Activated B cell treated with CpG ODN at 0.5 μM for 24 hours (primary cell): ENCODE results near the gene PFKFB1. TPM values are rescaled to one million over a fixed set of nuclear protein-coding genes. Genes with fewer than 3 reads are reported as not detected.

Experiments
- ATAC-seq: fragments of 200-7000 bp; cut with Tn5 transposase; one replicate; pipeline ENCODE4 v1.10.0; 2021; ENCODE audit warnings: low read depth, mild to moderate bottlenecking, moderate library complexity
- CTCF ChIA-PET: fragments of 350-600 bp; sonication (Branson Sonifier 250); formaldehyde crosslinking; loops from one replicate; lab custom pipeline; 2021; ENCODE audit warnings: antibody characterized with exemption; lab: Charles Lee
- POLR2A ChIA-PET: fragments of 350-600 bp; sonication (Branson Sonifier 250); formaldehyde crosslinking; loops from one replicate; lab custom pipeline; 2021; ENCODE audit warnings: antibody characterized with exemption; lab: Charles Lee
- DNase-seq: peaks from one replicate; pipeline ENCODE4 v3.0.0; 2022
- H3K27ac Mint-ChIP-seq: one replicate; pipeline ENCODE4 v1.8.0; 2020; ENCODE audit warnings: mixed read lengths
- H3K27me3 Mint-ChIP-seq: one replicate; pipeline ENCODE4 v1.8.0; 2021; ENCODE audit warnings: mixed read lengths
- H3K36me3 Mint-ChIP-seq: one replicate; pipeline ENCODE4 v1.8.0; 2021; ENCODE audit warnings: low read depth, mixed read lengths
- H3K4me1 Mint-ChIP-seq: one replicate; pipeline ENCODE4 v1.8.0; 2021; ENCODE audit warnings: mixed read lengths
- H3K4me3 Mint-ChIP-seq: one replicate; pipeline ENCODE4 v1.8.0; 2020; ENCODE audit warnings: mild to moderate bottlenecking, mixed read lengths
- H3K9me3 Mint-ChIP-seq: one replicate; pipeline ENCODE4 v1.8.0; 2020; ENCODE audit warnings: mixed read lengths
- intact Hi-C: fragments of 100-400 bp; cut with micrococcal nuclease; formaldehyde crosslinking; loops from one replicate; pipeline ENCODE4 v1.15.1; 2024
- total RNA-seq: library from RNA; stranded (reverse); gene quantifications from 2 replicates; pipeline ENCODE4 v1.2.3, GENCODE V29; 2022
- TF ChIP-seq, protein P1 (sequence below): fragments of 200-600 bp; IDR thresholded peaks from one replicate; pipeline ENCODE4 v1.8.0; 2022; ENCODE audit warnings: antibody characterized with exemption, mild to moderate bottlenecking

PFKFB1 gene
- total RNA-seq, 1 donor from 2014 or later: 0.73 TPM

DNA sequence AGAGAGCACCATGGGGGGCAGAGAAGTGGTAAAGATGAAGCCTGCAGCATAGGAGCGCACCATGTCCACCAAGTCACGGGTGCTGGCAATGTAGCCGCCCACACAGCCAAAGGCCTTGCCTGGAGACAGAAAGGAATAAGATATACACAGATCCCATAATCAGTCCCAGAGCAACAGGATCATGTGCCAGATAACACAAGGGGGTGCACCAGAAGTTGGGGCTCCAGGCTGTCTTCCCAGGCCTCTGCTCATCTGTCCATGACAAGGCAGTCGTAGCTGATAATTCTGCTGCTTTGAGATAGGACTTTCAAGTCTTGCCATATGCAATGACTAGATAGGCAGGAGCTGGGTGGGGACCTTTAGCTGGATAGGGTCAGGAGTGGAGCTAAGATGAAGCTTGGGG is 20.9 kb upstream of the PFKFB1 start:
- POLR2A ChIA-PET: no interaction called here
- Mint-ChIP-seq H3K4me3 (no peak overlapping the region), H3K36me3 (no peaks in the 10 kb centered on the region), H3K27ac (no peak overlapping the region), H3K27me3 (no peaks in the 10 kb centered on the region), H3K9me3 (no peaks in the 10 kb centered on the region), H3K4me1 (no peaks in the 10 kb centered on the region)
- no peak for DNase-seq
- intact Hi-C loops: no loop called here
- ATAC-seq: no peak
- CTCF ChIA-PET: no interaction called here
- TF ChIP-seq, protein P1, sequence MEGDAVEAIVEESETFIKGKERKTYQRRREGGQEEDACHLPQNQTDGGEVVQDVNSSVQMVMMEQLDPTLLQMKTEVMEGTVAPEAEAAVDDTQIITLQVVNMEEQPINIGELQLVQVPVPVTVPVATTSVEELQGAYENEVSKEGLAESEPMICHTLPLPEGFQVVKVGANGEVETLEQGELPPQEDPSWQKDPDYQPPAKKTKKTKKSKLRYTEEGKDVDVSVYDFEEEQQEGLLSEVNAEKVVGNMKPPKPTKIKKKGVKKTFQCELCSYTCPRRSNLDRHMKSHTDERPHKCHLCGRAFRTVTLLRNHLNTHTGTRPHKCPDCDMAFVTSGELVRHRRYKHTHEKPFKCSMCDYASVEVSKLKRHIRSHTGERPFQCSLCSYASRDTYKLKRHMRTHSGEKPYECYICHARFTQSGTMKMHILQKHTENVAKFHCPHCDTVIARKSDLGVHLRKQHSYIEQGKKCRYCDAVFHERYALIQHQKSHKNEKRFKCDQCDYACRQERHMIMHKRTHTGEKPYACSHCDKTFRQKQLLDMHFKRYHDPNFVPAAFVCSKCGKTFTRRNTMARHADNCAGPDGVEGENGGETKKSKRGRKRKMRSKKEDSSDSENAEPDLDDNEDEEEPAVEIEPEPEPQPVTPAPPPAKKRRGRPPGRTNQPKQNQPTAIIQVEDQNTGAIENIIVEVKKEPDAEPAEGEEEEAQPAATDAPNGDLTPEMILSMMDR: no peak

- H3K36me3 Mint-ChIP-seq: peaks cover 12% of the 10 kb centered on the region
These were observed 17.3 kb upstream of the PFKFB1 start for GRCh38 chrX:55011294-55011693.

GRCh38 chrX:55008571-55009358 is 14.8 kb upstream of the PFKFB1 start:
- ATAC-seq (no peak), DNase-seq (no peak)
- H3K9me3 Mint-ChIP-seq: no peaks in the 10 kb centered on the region
- CTCF ChIA-PET: no interaction called here
- H3K4me3 Mint-ChIP-seq: no peak overlapping the region
- peaks cover 33% of the 10 kb centered on the region for H3K36me3 Mint-ChIP-seq
- peaks cover 2% of the 10 kb centered on the region for H3K4me1 Mint-ChIP-seq
- TF ChIP-seq, protein P1: no peak
- intact Hi-C loops: loop anchor here (10.0 kb wide), 2 partner anchors 564 to 1324 kb away; partner anchors contain the start of genes HUWE1 and TSR2
- no peak overlapping the region for H3K27ac Mint-ChIP-seq
- H3K27me3 Mint-ChIP-seq: no peaks in the 10 kb centered on the region
- POLR2A ChIA-PET: interaction anchor here (1.3 kb wide), 1 partner anchor 9 kb away, joined by 8 read pairs; the partner anchor contains the start of gene APEX2

More at GRCh38 chrX:55011294-55011693, 17.3 kb upstream of the PFKFB1 start:
- TF ChIP-seq, protein P1: no peak
- intact Hi-C loops: no loop called here
- Mint-ChIP-seq H3K4me1 (peaks cover 2% of the 10 kb centered on the region), H3K27ac (no peak overlapping the region), H3K9me3 (no peaks in the 10 kb centered on the region), H3K27me3 (no peaks in the 10 kb centered on the region), H3K4me3 (no peak overlapping the region)
- DNase-seq: no peak
- POLR2A ChIA-PET: no interaction called here
- ATAC-seq: no peak
- CTCF ChIA-PET: no interaction called here

DNA sequence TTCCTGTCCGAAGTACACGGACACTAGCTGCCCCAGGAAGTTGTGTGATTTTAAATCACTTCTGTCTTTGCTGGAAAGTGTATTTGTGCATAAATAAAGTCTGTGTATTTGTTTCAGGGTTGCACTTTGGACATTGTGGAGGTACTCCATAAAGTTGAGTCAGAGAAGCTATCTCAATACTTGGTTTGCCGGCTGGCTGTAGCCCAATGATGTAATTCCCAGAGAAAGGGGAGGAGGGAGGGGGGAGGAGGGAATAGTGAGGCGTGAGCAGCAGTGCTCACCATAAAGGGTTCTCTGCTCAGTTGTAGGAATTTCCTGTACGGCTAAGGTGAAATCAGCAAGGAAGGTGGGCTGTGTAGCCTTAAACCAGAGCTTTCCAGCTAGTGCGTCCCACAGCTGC is 13.7 kb upstream of the PFKFB1 start:
- Mint-ChIP-seq H3K4me3 (no peak overlapping the region), H3K27ac (no peak overlapping the region), H3K4me1 (peaks cover 2% of the 10 kb centered on the region), H3K36me3 (peaks cover 42% of the 10 kb centered on the region), H3K27me3 (no peaks in the 10 kb centered on the region), H3K9me3 (no peaks in the 10 kb centered on the region)
- POLR2A ChIA-PET: interaction anchor here (0.6 kb wide), 1 partner anchor 1254 kb away, joined by 3 read pairs; no protein-coding TSS in a partner anchor
- no peak for ATAC-seq
- DNase-seq: no peak
- CTCF ChIA-PET: no interaction called here
- TF ChIP-seq, protein P1: no peak
- intact Hi-C loops: loop anchor here (10.0 kb wide), 2 partner anchors 563 to 1323 kb away; partner anchors contain the start of genes HUWE1 and TSR2

- CTCF ChIA-PET: no interaction called here
- intact Hi-C loops: loop anchor here (10.0 kb wide), 2 partner anchors 562 to 1322 kb away; partner anchors contain the start of genes HUWE1 and TSR2
- Mint-ChIP-seq H3K9me3 (no peaks in the 10 kb centered on the region), H3K27me3 (no peaks in the 10 kb centered on the region), H3K4me1 (peaks cover 2% of the 10 kb centered on the region), H3K36me3 (peaks cover 48% of the 10 kb centered on the region), H3K4me3 (no peak overlapping the region), H3K27ac (no peak overlapping the region)
- DNase-seq (no peak), ATAC-seq (no peak)
- TF ChIP-seq, protein P1: no peak
- POLR2A ChIA-PET: interaction anchor here (0.6 kb wide), 1 partner anchor 1253 kb away, joined by 3 read pairs; no protein-coding TSS in a partner anchor
These were observed 13.0 kb upstream of the PFKFB1 start for GRCh38 chrX:55006827-55007621.
